Measurements from ENCODE around the gene GRK3.

GRK3 gene

GRCh38 chr22:25741692-25742626, 177.5 kb downstream of the GRK3 start, which contains the start of gene MYO18B:
Gene MYO18B (plus strand): TSS chr22:25742188. CDS start chr22:25761093, 18,905 bp downstream.
- no peak for DNase-seq

DNA sequence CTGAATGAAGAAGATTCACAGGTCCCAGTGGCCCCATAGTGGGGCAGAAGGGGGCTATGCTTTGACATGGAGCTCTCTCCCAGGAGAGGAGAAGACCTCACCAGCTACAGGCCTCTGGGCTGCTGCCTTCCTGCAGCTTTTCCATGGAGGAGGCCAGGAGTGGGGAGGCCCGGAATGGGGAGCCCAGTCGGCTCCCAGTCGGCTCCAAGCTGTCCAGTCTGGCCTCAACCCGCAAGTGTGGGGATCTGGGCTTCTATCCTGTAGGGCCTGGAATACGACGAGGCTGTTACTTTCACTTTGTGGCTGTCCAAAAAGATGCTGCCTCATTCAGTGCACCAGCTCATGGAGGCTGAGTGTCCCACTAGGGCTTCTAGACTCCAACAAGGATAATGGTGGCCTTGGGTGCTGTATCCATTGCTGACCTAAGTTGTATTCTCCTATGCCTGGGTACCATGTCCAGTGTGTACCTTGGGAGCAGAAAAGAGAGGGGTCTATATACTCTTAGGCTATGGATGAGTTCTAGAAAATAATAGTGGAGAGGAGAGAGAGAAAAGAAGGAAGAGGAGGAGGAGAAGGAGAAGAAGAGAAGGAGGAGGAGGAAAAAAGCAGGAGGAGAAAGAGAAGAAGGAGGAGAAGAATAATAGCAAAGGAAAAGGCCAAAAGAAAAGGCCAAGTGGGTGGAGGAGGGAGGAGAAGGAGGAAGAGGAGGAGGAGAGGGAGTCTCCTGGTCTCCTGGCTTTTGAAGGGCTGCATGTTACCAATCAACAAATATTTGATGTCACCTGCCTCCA, 178.6 kb downstream of the GRK3 start:
- DNase-seq = no peak

DNA sequence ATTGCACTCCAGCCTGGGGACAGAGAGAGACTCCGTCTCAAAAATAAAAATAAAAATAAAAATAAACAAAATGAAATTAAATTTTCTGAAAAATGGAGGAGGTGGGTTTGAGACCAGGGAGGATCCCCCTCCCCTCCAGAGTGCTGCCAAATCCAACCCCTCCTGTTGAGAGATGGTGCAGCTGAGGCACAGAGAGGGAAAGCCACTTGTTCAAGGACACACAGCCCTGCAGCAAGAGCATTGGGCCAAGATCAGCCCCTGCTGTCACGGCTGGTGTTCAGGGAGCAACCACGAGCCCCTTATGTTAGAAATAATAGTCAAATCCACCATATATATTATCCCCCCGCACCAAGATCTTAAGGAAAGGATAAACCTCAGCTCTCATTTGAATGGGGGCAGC, 180.2 kb downstream of the GRK3 start:
- DNase-seq = no peak

GRCh38 chr22:25745341-25746011, 181.0 kb downstream of the GRK3 start:
- no peak for DNase-seq

DNA sequence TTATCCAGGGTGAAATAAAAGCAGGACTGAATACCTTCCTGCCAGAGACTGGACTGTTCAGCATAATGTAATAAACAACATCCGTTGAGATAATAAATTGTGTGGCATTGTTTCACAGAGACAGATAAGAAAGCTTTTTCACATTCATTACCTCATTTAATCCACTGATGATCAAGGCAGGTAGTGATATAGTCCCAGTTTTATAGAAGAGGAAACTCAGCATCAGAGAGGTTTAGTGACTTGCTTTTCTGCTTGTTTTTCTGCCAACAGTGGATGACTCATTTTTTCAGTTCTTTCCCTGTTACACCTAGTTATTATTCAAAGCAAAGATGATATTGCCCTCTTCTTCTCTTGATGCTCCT, 181.5 kb downstream of the GRK3 start:
- no peak for DNase-seq

DNA sequence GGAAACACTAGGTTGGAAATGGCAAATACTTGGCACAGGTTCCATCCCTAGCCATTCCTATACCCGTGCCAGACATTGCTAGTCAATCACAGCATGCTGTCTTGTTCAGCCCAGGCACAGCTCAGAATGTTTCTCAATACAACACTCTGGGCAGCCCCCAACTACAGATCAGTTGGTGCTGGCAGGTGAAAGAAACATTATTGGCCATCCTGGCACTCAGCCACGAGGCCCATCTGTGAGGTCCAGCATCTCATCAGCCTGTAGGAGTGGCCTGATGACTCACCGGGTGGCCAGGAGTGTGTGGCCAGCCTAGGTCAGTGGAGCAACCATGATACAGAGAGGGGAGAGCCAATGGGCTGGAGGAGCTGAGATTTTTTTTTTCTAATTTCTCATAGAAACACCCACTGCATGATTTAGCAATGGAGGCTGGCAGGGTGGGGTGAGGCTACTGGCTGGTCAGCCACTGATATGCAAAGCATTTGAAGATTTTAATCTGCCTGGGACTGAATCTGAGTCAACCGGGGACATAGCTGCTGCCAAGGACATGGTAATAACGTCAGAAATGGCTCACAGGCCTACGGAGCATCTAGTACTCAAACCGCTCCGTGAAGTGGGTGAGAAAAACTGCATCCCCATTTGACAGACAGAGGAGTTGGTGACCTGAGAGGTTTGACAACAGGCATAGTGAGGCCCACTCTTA, 182.9 kb downstream of the GRK3 start:
- no peak for DNase-seq

DNA sequence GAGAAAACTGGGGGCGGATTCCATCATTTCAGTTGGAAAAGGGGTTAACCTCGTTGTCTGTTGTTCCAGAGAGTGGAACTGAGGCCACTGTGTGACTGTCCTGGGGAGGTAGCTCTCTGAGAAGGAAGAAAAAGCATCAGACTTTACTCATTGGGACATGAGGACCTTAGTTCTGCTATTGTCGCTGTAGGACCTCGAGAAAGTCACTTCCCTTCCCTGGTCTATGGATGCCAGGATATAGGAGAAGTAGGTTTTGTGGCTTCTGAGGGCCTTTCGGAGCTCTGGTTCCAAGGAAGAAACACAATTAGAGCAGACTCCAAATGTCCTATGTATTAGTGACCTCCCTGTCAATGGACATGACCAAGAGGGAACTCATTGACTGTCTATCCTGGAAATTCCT, 183.7 kb downstream of the GRK3 start:
- DNase-seq = no peak

DNA sequence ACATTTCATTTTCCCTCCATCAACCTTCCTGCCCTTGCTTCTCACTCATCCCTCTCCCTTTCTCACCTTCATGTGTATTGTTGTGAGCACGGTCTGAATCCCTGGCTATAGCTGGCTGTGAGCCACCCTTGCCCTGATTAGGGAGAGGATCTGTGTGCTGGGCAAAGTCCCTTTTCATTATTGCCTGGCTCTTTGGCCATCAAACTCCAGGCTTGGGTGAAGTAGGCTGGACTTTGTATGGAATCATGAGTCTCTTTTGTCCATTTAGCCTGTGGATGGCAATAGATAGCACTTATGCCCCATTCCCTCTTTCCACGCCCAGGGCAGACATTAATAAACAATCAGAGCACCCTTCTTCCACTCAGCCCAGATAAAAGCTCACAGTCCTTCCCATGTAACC, 184.2 kb downstream of the GRK3 start:
- no peak for DNase-seq

- no peak for DNase-seq
These were observed 185.1 kb downstream of the GRK3 start for GRCh38 chr22:25749420-25750169.

GRCh38 chr22:25750569-25751173, 186.2 kb downstream of the GRK3 start:
- no peak for DNase-seq

- no peak for DNase-seq
These were observed 186.7 kb downstream of the GRK3 start for GRCh38 chr22:25751174-25751581.

DNA sequence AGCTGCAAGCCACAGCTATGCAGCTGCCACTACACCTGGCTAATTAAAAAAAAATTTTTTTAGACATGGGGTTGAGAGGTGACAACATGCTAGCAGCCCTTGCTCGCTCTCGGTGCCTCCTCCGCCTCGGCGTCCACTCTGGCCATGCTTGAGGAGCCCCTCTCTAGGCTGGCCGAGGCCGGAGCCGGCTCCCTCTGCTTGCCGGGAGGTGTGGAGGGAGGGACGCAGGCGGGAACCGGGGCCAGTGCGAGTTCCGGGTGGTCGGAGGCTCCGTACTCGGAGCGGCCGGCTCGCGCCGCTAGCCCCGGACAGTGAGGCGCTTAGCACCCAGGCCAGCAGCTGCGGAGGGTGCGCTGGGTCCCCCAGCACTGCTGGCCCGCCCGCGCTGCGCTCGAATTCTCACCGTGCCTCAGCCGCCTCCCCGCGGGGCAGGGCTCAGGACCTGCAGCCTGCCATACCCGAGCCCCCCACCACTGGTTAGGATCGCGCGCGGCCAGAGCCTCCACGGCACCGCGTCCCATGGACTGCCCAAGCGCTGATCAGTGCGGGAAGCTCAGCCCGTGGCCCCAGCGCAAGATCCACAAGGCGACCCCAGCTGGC, 188.2 kb downstream of the GRK3 start:
- no peak for DNase-seq

DNA sequence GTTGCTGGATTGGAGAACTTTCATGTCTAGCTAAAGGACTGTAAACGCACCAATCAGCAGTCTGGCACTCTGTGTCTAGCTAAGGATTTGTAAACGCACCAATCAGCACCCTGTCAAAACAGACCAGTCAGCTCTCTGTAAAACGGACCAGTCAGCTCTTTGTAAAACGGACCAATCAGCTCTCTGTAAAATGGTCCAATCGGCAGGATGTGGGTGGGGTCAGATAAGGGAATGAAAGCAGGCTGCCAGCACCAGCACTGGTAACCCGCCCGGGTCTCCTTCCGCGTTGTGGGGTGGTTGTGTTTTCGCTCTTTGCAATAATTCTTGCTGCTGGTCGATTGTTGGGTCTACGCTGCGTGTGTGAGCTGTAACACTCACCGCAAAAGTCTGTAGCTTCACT, 188.8 kb downstream of the GRK3 start:
- no peak for DNase-seq

- DNase-seq = no peak
These were observed 190.2 kb downstream of the GRK3 start for GRCh38 chr22:25754527-25755202.

DNA sequence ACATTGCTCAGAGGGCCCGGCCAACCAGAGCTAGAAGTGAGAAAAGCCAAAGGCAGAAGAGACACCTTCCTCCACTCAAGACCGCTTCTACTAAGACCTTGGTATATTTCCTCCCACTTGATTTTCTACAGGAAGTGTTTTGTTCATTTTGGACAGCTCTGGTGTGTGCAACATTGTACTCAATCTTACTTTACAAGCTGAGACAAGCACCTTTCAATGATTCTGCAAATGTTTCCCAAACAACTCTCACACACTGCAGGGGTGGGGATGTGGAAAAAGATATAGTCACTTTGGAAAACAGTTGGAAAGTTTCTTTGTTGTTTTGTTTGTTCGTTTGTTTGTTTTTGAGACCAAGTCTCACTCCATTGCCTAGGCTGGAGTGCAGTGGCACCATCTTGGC, 193.2 kb downstream of the GRK3 start:
- no peak for DNase-seq

- no peak for DNase-seq
These were observed 193.8 kb downstream of the GRK3 start for GRCh38 chr22:25758316-25758715.

GRCh38 chr22:25759825-25760231, 195.4 kb downstream of the GRK3 start:
- DNase-seq = no peak

DNA sequence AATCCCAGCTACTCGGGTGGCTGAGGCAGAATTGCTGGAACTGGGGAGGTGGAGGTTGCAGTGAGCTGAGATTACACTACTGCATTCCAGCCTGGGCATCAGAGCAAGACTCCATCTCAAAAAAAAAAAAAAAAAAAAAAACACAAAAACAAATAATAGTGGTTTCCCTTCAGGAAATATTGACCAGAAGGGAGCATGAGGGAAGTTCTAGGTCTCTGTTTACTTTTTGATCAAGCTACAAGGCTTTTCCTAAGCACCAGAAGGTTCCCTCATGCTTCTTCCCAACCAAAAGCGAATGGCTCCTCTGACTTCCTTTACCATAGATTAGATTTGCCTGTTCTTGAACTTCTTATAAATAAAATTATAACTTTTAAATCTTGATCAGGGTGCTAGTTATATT, 195.8 kb downstream of the GRK3 start:
- DNase-seq = no peak

- no peak for DNase-seq
These were observed 196.5 kb downstream of the GRK3 start for GRCh38 chr22:25760848-25761595.

GRCh38 chr22:25762147-25762546, 197.7 kb downstream of the GRK3 start:
- no peak for DNase-seq
